ENCODE measurements around the gene RRP36.
A peak's percentile ranks its signal among the peaks of the same experiment; 100 is the strongest.

Gene RRP36

GRCh38 chr6:43070028-43070632, 48.7 kb downstream of the RRP36 start:
- peak; percentile 79 for DNase-seq (ENCODE audit: low read depth)

GRCh38 chr6:43074847-43075669, 53.6 kb downstream of the RRP36 start:
- DNase-seq (ENCODE audit: low read depth), result peak; percentile 95

DNA sequence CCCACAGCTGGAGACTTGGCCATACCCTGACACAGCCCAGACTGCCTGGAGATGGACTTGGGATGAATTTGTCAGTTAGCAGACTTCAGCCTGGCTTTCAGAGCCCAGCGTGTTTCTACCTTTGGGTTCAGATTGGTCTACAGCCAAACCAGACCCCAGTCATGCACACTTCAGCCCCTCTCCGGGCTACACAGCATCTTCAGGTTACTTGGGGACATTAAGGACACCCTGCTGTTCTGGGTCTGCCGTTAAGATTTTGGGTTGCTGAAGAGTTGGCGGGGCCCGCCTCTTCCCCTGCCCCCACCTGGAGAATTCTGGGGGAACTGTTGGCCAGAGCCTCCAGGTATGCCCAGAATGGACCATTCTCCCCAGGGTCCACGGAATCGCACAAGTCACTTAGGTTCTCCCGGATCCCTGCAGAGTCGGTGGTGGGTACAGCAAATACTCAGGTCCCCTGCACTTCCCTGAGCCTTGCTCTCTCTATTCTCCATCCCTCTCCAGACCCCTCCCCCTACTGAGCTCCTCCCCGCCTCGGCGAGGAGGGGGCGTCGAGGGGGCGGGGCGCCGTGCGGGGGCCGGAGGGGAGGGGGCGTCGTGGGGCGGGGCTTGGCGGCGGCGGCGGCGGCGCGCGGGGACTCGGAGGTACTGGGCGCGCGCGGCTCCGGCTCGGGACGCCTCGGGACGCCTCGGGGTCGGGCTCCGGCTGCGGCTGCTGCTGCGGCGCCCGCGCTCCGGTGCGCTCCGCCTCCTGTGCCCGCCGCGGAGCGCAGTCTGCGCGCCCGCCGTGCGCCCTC, 54.4 kb downstream of the RRP36 start, which contains the start of gene PTK7:
Gene PTK7, plus strand, starts transcription at position 645 of the 794 bp plus-strand sequence. CDS start 175 bp downstream, outside the sequence.
- DNase-seq (ENCODE audit: low read depth), result peak; percentile 62

DNA sequence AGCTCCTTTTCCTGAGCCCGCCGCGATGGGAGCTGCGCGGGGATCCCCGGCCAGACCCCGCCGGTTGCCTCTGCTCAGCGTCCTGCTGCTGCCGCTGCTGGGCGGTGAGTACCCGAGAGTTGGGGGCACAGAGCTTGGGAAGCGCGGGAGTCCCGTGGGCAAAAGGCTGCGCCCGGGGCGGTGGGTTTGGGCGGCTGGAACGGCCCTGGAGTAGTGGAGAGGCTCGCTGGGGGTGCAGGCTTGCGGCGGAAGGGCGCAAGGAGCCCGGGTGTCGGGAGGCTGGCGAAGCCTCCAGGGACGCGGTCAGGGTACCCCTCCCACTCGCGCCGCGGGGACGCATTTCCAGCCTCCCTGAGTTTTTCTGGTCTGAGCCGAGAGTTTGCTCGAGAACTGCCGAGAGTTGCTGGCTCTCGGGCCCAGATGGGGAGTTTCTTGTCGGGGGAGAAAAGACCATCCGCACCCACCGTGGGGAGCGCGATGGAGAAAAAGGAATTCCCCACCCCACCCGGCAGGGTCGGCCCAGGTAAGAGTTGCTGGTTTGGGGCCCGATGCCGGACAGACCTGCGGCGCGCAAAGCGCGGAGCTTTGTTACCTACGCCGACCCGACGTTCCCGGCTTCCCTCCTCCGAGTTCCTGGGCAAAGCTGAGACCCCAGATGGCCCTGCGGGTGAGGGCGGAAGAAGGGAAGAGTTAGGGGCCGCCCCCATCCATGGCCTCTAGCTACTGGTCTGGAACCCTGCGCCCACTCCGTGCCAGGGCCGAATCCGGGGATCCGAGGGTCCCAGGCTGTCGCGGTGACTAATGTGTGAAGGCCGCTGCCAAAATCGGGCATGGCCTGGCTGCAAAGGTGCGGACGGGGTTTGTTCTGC, 55.3 kb downstream of the RRP36 start:
- DNase-seq (ENCODE audit: low read depth), result peak; percentile 35

DNA sequence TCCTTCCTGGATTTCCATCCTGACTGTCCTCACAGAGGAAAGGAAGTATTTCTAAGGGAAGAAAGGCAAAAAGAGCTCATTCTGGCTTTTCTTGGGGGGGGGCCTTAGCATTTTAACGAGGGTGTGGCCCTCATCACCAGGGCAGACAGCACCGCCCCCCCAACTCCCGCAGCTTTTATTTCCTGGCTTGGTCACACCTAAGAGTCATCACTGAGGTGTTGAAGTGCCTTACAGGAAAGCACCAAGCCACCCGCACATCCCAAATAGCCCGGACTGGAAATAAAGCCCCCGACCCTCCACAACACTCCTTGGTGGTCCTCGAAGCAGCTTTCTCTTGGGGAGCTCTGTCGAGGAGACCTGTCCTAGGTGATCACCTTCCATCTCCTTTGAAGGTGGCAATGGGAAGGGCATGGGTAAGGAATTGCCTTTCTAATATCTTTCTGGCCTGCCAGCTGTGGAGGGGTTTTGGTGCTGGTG, 55.9 kb downstream of the RRP36 start:
- no peak for DNase-seq (ENCODE audit: low read depth)

DNA sequence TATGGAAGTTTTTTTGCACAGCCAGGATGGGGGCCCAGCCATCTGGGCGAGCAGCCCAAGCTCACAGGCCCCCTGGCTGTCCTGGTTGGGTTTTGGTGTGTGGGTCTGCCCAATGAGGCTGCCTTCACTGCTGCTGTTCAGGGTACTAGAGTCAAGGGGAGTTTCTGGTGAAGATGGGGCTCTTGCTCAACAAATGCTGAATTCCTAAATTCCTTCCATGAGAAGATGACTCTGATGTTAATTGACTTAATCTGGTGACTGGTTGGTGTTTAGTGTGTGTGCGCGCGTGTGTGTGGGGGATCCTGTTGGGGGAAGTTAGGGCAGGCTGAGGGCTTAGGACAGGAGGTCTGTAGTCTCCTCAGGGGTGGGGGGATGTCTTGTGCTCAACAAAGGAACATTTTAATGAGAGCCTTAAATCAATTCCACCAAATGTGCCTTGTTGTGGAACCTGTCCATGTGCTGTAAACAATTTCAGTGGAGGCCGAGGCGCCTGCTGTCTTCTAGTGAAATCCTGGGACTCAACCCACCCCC, 56.6 kb downstream of the RRP36 start:
- peak; percentile 76 for DNase-seq (ENCODE audit: low read depth)

- DNase-seq (ENCODE audit: low read depth), result peak; percentile 87
Measured at GRCh38 chr6:43078691-43079090, 57.3 kb downstream of the RRP36 start.
